Neural progenitor cell (in vitro differentiated cells): ENCODE data around the gene VEZT.

Experiments
- EZH2 ChIP-seq: fragments of 200-600 bp; sonication (generic); IDR thresholded peaks from 2 replicates; pipeline ENCODE4 v1.6.1; 2017; ENCODE audit warnings: antibody characterized with exemption, mild to moderate bottlenecking, moderate library complexity
- TF ChIP-seq, protein P1 (sequence below): fragments of 200-600 bp; sonication (generic); IDR thresholded peaks from 2 replicates; pipeline ENCODE4 v1.5.1; 2017; ENCODE audit warnings: antibody characterized with exemption, mild to moderate bottlenecking

DNA sequence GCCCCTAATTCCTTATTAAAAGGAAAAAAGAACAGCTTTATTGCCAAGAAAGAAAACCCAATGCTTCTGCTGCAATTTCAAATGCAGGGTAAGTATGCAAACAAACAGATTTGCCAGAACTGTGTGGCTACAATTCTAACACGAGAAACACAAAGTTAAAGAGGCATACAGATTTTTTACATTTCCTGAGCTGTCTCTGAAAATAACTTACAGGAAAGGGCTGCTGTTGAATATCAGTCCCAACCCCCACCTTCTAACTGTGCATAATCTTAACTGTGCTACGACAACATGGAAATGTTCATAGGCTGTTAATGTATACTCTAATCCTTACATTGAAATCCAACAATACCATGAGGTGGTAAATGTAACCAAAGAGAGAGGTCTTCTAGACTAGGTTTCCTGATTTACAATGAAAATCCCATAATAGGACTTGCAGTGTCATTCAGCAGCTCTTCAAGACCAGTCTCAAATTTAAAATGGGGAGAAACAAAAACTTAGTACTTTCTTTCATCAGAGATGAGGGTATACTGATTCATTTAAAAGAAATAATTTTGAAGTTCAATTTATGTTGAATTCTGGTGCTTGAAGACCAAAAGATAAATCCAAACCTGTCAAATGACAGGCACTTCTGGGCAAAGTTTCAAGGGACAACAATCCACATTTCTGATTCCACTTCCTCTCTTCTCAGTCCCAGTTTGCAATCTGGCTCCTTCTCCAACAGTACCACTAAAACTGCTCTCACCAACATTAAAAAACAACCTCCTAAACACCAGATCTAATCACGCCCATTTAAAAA lies 14.7 kb upstream of the VEZT start:
- TF ChIP-seq, protein P1, sequence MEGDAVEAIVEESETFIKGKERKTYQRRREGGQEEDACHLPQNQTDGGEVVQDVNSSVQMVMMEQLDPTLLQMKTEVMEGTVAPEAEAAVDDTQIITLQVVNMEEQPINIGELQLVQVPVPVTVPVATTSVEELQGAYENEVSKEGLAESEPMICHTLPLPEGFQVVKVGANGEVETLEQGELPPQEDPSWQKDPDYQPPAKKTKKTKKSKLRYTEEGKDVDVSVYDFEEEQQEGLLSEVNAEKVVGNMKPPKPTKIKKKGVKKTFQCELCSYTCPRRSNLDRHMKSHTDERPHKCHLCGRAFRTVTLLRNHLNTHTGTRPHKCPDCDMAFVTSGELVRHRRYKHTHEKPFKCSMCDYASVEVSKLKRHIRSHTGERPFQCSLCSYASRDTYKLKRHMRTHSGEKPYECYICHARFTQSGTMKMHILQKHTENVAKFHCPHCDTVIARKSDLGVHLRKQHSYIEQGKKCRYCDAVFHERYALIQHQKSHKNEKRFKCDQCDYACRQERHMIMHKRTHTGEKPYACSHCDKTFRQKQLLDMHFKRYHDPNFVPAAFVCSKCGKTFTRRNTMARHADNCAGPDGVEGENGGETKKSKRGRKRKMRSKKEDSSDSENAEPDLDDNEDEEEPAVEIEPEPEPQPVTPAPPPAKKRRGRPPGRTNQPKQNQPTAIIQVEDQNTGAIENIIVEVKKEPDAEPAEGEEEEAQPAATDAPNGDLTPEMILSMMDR = no peak
- TF ChIP-seq EZH2 = no peak
